Smooth muscle cell (in vitro differentiated cells): Measurements from ENCODE around the gene ARPC5L. TPM values are rescaled to one million over a fixed set of nuclear protein-coding genes. Genes with fewer than 3 reads are reported as not detected.

ENCODE experiments used
- DNase-seq: peaks from one replicate; lab custom pipeline; 2025; ENCODE audit not compliant: unreplicated experiment; lab: John Stamatoyannopoulos, UW
- H2AFZ ChIP-seq: fragments of 200-600 bp; sonication (generic); 2 replicates; pipeline ENCODE4 v1.6.0; 2016; ENCODE audit warnings: antibody characterized with exemption, low read depth, mild to moderate bottlenecking
- H3F3A ChIP-seq: fragments of 200-600 bp; sonication (generic); 2 replicates; pipeline ENCODE4 v1.6.0; 2017; ENCODE audit warnings: antibody characterized with exemption, low read depth
- H3K27ac ChIP-seq: fragments of 200-600 bp; sonication (generic); 2 replicates; pipeline ENCODE4 v1.5.1; 2016; ENCODE audit warnings: low read depth, mild to moderate bottlenecking
- H3K27me3 ChIP-seq: fragments of 200-600 bp; sonication (generic); 2 replicates; pipeline ENCODE4 v1.6.1; 2016; ENCODE audit warnings: low read depth, mild to moderate bottlenecking
- H3K36me3 ChIP-seq: fragments of 200-600 bp; sonication (generic); 2 replicates; pipeline ENCODE4 v1.5.1; 2016; ENCODE audit warnings: low read depth
- H3K4me1 ChIP-seq: fragments of 200-600 bp; sonication (generic); 2 replicates; pipeline ENCODE4 v1.5.1; 2016; ENCODE audit warnings: low read depth
- H3K4me2 ChIP-seq: fragments of 200-600 bp; sonication (generic); 2 replicates; pipeline ENCODE4 v1.6.0; 2016; ENCODE audit warnings: mild to moderate bottlenecking
- H3K4me3 ChIP-seq: fragments of 200-600 bp; sonication (generic); 2 replicates; pipeline ENCODE4 v1.5.1; 2016; ENCODE audit warnings: mild to moderate bottlenecking
- H3K79me2 ChIP-seq: fragments of 200-600 bp; sonication (generic); 2 replicates; pipeline ENCODE4 v1.6.0; 2016; ENCODE audit warnings: low read depth, mild to moderate bottlenecking
- H3K9ac ChIP-seq: fragments of 200-600 bp; sonication (generic); 2 replicates; pipeline ENCODE4 v1.6.0; 2016; ENCODE audit warnings: low read depth
- H3K9me3 ChIP-seq: fragments of 200-600 bp; sonication (generic); replicated peaks from 2 replicates; pipeline ENCODE4 v1.5.1; 2016; ENCODE audit warnings: low read depth
- H4K20me1 ChIP-seq: fragments of 200-600 bp; sonication (generic); 2 replicates; pipeline ENCODE4 v1.6.0; 2016; ENCODE audit warnings: low read depth
- CTCF ChIP-seq: fragments of 200-600 bp; sonication (generic); IDR thresholded peaks from 2 replicates; pipeline ENCODE4 v1.5.1; 2017; ENCODE audit warnings: borderline replicate concordance, mild to moderate bottlenecking, antibody characterized with exemption; ENCODE audit not compliant: insufficient read depth, poor library complexity, severe bottlenecking
- WGBS: methylation state at CpG from one replicate; pipeline ENCODE4 v1.1.7; 2016; ENCODE audit warnings: low lambda C conversion rate; 5-methylcytosine and 5-hydroxymethylcytosine counted together
- polyA plus RNA-seq: library from polyadenylated mRNA; unstranded; fragments of >200 nt; fragmentation: Nextera tagmentation; extraction: Ambion mirVana; gene quantifications from 2 replicates; pipeline ENCODE4 v1.2.1, GENCODE V29; 2016
- total RNA-seq: library from RNA; depleted of rRNA; stranded (reverse); fragments of >200 nt; gene quantifications from 2 replicates; pipeline ENCODE4 v1.2.3, GENCODE V29; 2014

ARPC5L gene
- total and polyA plus RNA-seq, 2 experiments from 2014 or later, result 20.9 to 69.8 TPM

GRCh38 chr9:124881138-124881743 is 19.3 kb downstream of the ARPC5L start:
- DNase-seq, result no peak
- Histone ChIP-seq H3K79me2 (no peaks in the 10 kb centered on the region), H3K27me3 (no peaks in the 10 kb centered on the region), H2AFZ (no peak overlapping the region), H3K9ac (no peak overlapping the region), H3F3A (peaks cover 6% of the 10 kb centered on the region), H3K4me1 (peaks cover 4% of the 10 kb centered on the region), H3K4me2 (no peak overlapping the region), H4K20me1 (peaks cover 18% of the 10 kb centered on the region), H3K4me3 (no peak overlapping the region), H3K27ac (no peak overlapping the region), H3K36me3 (peaks cover 4% of the 10 kb centered on the region), H3K9me3 (no peaks in the 10 kb centered on the region)
- 95% methylated on average over 16 of the region's 16 CpGs for WGBS
- TF ChIP-seq CTCF, result no peak

- no peak for TF ChIP-seq CTCF
- no peaks in the 10 kb centered on the region for H3K79me2 ChIP-seq
- no peaks in the 10 kb centered on the region for H3K27me3 ChIP-seq
- no peak for DNase-seq
- 73% methylated on average over 13 of the region's 13 CpGs for WGBS
- peaks cover 2% of the 10 kb centered on the region for H3F3A ChIP-seq
- H3K4me3 ChIP-seq, result no peak overlapping the region
- H3K4me2 ChIP-seq, result no peak overlapping the region
- H2AFZ ChIP-seq, result no peak overlapping the region
- H3K36me3 ChIP-seq, result no peaks in the 10 kb centered on the region
- H3K9ac ChIP-seq, result no peak overlapping the region
- no peaks in the 10 kb centered on the region for H3K9me3 ChIP-seq
- H4K20me1 ChIP-seq, result peaks cover 8% of the 10 kb centered on the region
- no peak overlapping the region for H3K27ac ChIP-seq
- peaks cover 4% of the 10 kb centered on the region for H3K4me1 ChIP-seq
Observed at GRCh38 chr9:124882231-124882630, 20.3 kb downstream of the ARPC5L start.

GRCh38 chr9:124884376-124884775 is 22.4 kb downstream of the ARPC5L start:
- Histone ChIP-seq H4K20me1 (no peaks in the 10 kb centered on the region), H3F3A (no peaks in the 10 kb centered on the region), H3K9ac (no peak overlapping the region), H3K9me3 (no peaks in the 10 kb centered on the region), H3K4me2 (no peak overlapping the region), H3K79me2 (no peaks in the 10 kb centered on the region), H3K36me3 (no peaks in the 10 kb centered on the region), H3K27me3 (no peaks in the 10 kb centered on the region), H3K4me3 (no peak overlapping the region), H2AFZ (no peak overlapping the region), H3K27ac (no peak overlapping the region), H3K4me1 (peaks cover 4% of the 10 kb centered on the region)
- no peak for TF ChIP-seq CTCF
- DNase-seq, result no peak
- WGBS, result 92% methylated on average over 4 of the region's 4 CpGs

GRCh38 chr9:124885551-124885950 is 23.6 kb downstream of the ARPC5L start:
- H3K79me2 ChIP-seq, result no peaks in the 10 kb centered on the region
- H3K27me3 ChIP-seq, result no peaks in the 10 kb centered on the region
- no peaks in the 10 kb centered on the region for H4K20me1 ChIP-seq
- no peak for DNase-seq
- H3K9me3 ChIP-seq, result no peaks in the 10 kb centered on the region
- no peaks in the 10 kb centered on the region for H3K36me3 ChIP-seq
- H3F3A ChIP-seq, result no peaks in the 10 kb centered on the region
- H3K4me1 ChIP-seq, result peaks cover 4% of the 10 kb centered on the region
- H3K9ac ChIP-seq, result no peak overlapping the region
- H3K4me3 ChIP-seq, result no peak overlapping the region
- no peak overlapping the region for H2AFZ ChIP-seq
- H3K27ac ChIP-seq, result no peak overlapping the region
- WGBS, result 98% methylated on average over 4 of the region's 4 CpGs
- TF ChIP-seq CTCF, result no peak
- no peak overlapping the region for H3K4me2 ChIP-seq
